H9 (cell line): Measurements from ENCODE around the gene SLAMF7. TPM values are rescaled to one million over a fixed set of nuclear protein-coding genes. Genes with fewer than 3 reads are reported as not detected.

Source experiments
- DNase-seq: peaks from one replicate; pipeline ENCODE4 v3.0.0-alpha.2; 2017
- H2AFZ ChIP-seq: one replicate; pipeline ENCODE4 v1.6.1; 2013; ENCODE audit warnings: mild to moderate bottlenecking, low read length, control low read depth, moderate library complexity
- H2AK5ac ChIP-seq: 2 replicates; pipeline ENCODE4 v1.6.1; 2013; ENCODE audit warnings: low read length, control low read depth, mixed read lengths; ENCODE audit not compliant: insufficient read length
- H2BK120ac ChIP-seq: one replicate; pipeline ENCODE4 v1.6.1; 2013; ENCODE audit warnings: low read depth, mild to moderate bottlenecking, low read length, control low read depth, inconsistent platforms; ENCODE audit not compliant: poor library complexity, severe bottlenecking
- H2BK12ac ChIP-seq: 2 replicates; pipeline ENCODE4 v1.6.1; 2013; ENCODE audit warnings: low read length, control low read depth, mixed read lengths, low read depth; ENCODE audit not compliant: insufficient read length
- H2BK15ac ChIP-seq: 2 replicates; pipeline ENCODE4 v1.6.1; 2013; ENCODE audit warnings: low read depth, low read length, control low read depth
- H2BK20ac ChIP-seq: one replicate; pipeline ENCODE4 v1.6.1; 2013; ENCODE audit warnings: low read depth, mild to moderate bottlenecking, low read length, control low read depth, inconsistent platforms; ENCODE audit not compliant: poor library complexity, severe bottlenecking
- H2BK5ac ChIP-seq: 2 replicates; pipeline ENCODE4 v1.6.1; 2013; ENCODE audit warnings: low read length, control low read depth, mixed read lengths; ENCODE audit not compliant: insufficient read length
- H3K14ac ChIP-seq: 2 replicates; pipeline ENCODE4 v1.6.1; 2013; ENCODE audit warnings: low read length, control low read depth; ENCODE audit not compliant: insufficient read depth
- H3K18ac ChIP-seq: 2 replicates; pipeline ENCODE4 v1.6.1; 2013; ENCODE audit warnings: low read depth, mild to moderate bottlenecking, mixed read lengths, low read length, control low read depth; ENCODE audit not compliant: insufficient read length
- H3K23ac ChIP-seq: 2 replicates; pipeline ENCODE4 v1.6.1; 2013; ENCODE audit warnings: low read length, control low read depth, mixed read lengths, low read depth; ENCODE audit not compliant: insufficient read length
- H3K23me2 ChIP-seq: 2 replicates; pipeline ENCODE4 v1.6.1; 2013; ENCODE audit warnings: low read depth, mild to moderate bottlenecking, mixed read lengths, low read length, control low read depth; ENCODE audit not compliant: insufficient read length, poor library complexity, severe bottlenecking
- H3K27ac ChIP-seq: 2 replicates; pipeline ENCODE4 v1.5.1; 2013; ENCODE audit warnings: low read length, control low read depth, mixed read lengths, low read depth; ENCODE audit not compliant: insufficient read length
- H3K27me3 ChIP-seq: 2 replicates; pipeline ENCODE4 v1.6.1; 2013; ENCODE audit warnings: low read length, control low read depth, inconsistent platforms; ENCODE audit not compliant: insufficient read depth
- H3K4ac ChIP-seq: 2 replicates; pipeline ENCODE4 v1.6.1; 2013; ENCODE audit warnings: low read depth, mild to moderate bottlenecking, control low read depth, inconsistent platforms, low read length, moderate library complexity
- H3K4me1 ChIP-seq: 2 replicates; pipeline ENCODE4 v1.6.1; 2013; ENCODE audit warnings: low read length, control low read depth, inconsistent platforms; ENCODE audit not compliant: insufficient read depth
- H3K4me2 ChIP-seq: 2 replicates; pipeline ENCODE4 v1.6.1; 2013; ENCODE audit warnings: low read length, control low read depth, mixed read lengths; ENCODE audit not compliant: insufficient read length, insufficient read depth
- H3K56ac ChIP-seq: 2 replicates; pipeline ENCODE4 v1.6.1; 2013; ENCODE audit warnings: low read depth, mild to moderate bottlenecking, mixed read lengths, low read length, control low read depth; ENCODE audit not compliant: insufficient read length
- H3K79me1 ChIP-seq: 2 replicates; pipeline ENCODE4 v1.6.1; 2013; ENCODE audit warnings: low read depth, mild to moderate bottlenecking, moderate library complexity, low read length, control low read depth, inconsistent platforms; ENCODE audit not compliant: insufficient read depth, poor library complexity, severe bottlenecking
- H3K79me2 ChIP-seq: 2 replicates; pipeline ENCODE4 v1.6.1; 2013; ENCODE audit warnings: low read length, control low read depth, inconsistent platforms; ENCODE audit not compliant: insufficient read depth
- H3K9ac ChIP-seq: 2 replicates; pipeline ENCODE4 v1.6.1; 2013; ENCODE audit warnings: low read length, control low read depth, mixed read lengths; ENCODE audit not compliant: insufficient read length; ENCODE audit errors: extremely low read depth
- H3K9me3 ChIP-seq: one replicate; pipeline ENCODE4 v1.6.1; 2013; ENCODE audit warnings: low read depth, low read length, inconsistent platforms; ENCODE audit not compliant: control insufficient read depth
- H3T11ph ChIP-seq: one replicate; pipeline ENCODE4 v1.6.1; 2013; ENCODE audit warnings: mild to moderate bottlenecking, low read length, control low read depth, inconsistent platforms
- H4K20me1 ChIP-seq: one replicate; pipeline ENCODE4 v1.6.1; 2013; ENCODE audit not compliant: control insufficient read depth, insufficient read length, insufficient read depth
- H4K5ac ChIP-seq: 2 replicates; pipeline ENCODE4 v1.6.1; 2013; ENCODE audit warnings: low read depth, mild to moderate bottlenecking, mixed read lengths, low read length, control low read depth; ENCODE audit not compliant: insufficient read length
- H4K8ac ChIP-seq: replicated peaks from 2 replicates; pipeline ENCODE4 v1.6.1; 2013; ENCODE audit warnings: low read length, control low read depth, mixed read lengths, low read depth; ENCODE audit not compliant: insufficient read length
- H4K91ac ChIP-seq: 2 replicates; pipeline ENCODE4 v1.6.1; 2013; ENCODE audit warnings: low read depth, mild to moderate bottlenecking, moderate library complexity, mixed read lengths, low read length, control low read depth; ENCODE audit not compliant: insufficient read length
- H3K27ac Mint-ChIP-seq, 3 experiments: 2 replicates in 2 of 3; 3 replicates in 1 of 3; pipeline ENCODE4 v1.8.0; 2020 to 2021; ENCODE audit warnings: mixed read lengths in 3 of 3, mild to moderate bottlenecking in 1 of 3, moderate library complexity in 1 of 3
- H3K27me3 Mint-ChIP-seq: 2 replicates; pipeline ENCODE4 v1.8.0; 2021; ENCODE audit warnings: low read depth, mild to moderate bottlenecking, moderate library complexity, mixed read lengths
- H3K36me3 Mint-ChIP-seq, 3 experiments: 2 replicates in 2 of 3; 3 replicates in 1 of 3; pipeline ENCODE4 v1.8.0; 2020 to 2021; ENCODE audit warnings: low read depth in 3 of 3, mixed read lengths in 3 of 3; ENCODE audit not compliant: insufficient read depth in 1 of 3
- H3K4me1 Mint-ChIP-seq, 2 experiments: 2 replicates each; pipeline ENCODE4 v1.8.0; 2020; ENCODE audit warnings: mixed read lengths in 2 of 2
- H3K4me3 Mint-ChIP-seq, 2 experiments: 2 replicates in 1 of 2; 3 replicates in 1 of 2; pipeline ENCODE4 v1.8.0; 2020 to 2021; ENCODE audit warnings: mild to moderate bottlenecking in 2 of 2, mixed read lengths in 2 of 2, moderate library complexity in 1 of 2
- H3K9me3 Mint-ChIP-seq, 2 experiments: 2 replicates in 1 of 2; 3 replicates in 1 of 2; pipeline ENCODE4 v1.8.0; 2020; ENCODE audit warnings: mild to moderate bottlenecking in 2 of 2, mixed read lengths in 2 of 2, moderate library complexity in 1 of 2
- CTCF ChIP-seq: fragments of 200-600 bp; sonication (generic); conservative IDR thresholded peaks from 3 replicates; pipeline ENCODE4 v1.8.0; 2021; ENCODE audit warnings: antibody characterized with exemption, mild to moderate bottlenecking
- WGBS: extraction: QIAGEN DNeasy Blood & Tissue Kit; methylation state at CpG from one replicate; pipeline ENCODE4 v1.1.7; 2013; ENCODE audit warnings: missing lambda C conversion rate, low lambda C conversion rate, mixed read lengths; ENCODE audit not compliant: insufficient read length; ENCODE audit errors: extremely low coverage; 5-methylcytosine and 5-hydroxymethylcytosine counted together
- total RNA-seq: library from RNA; stranded (reverse); gene quantifications from 2 replicates; pipeline ENCODE4 v1.2.1, GENCODE V29; 2021

The SLAMF7 gene
- total RNA-seq, 1 experiment from 2014 or later: not detected

GRCh38 chr1:160722726-160723125 lies 16.3 kb upstream of the SLAMF7 start:
- Histone ChIP-seq H3K79me2 (no peaks in the 10 kb centered on the region), H3K4ac (no peak overlapping the region), H2BK20ac (no peak overlapping the region), H2BK120ac (no peak overlapping the region), H3K9ac (no peak overlapping the region), H3K23me2 (no peaks in the 10 kb centered on the region), H3K27ac (no peak overlapping the region), H4K5ac (no peak overlapping the region), H3K27me3 (no peaks in the 10 kb centered on the region), H2BK12ac (no peak overlapping the region), H3K14ac (no peak overlapping the region), H3K4me2 (no peak overlapping the region), H3K4me1 (no peaks in the 10 kb centered on the region; the same call in 1 of the 2 replicates), H3K79me1 (no peaks in the 10 kb centered on the region), H3T11ph (no peak overlapping the region), H2AFZ (no peak overlapping the region), H4K91ac (no peak overlapping the region), H2AK5ac (no peak overlapping the region), H3K9me3 (no peaks in the 10 kb centered on the region), H4K8ac (no peak overlapping the region), H3K23ac (no peak overlapping the region), H2BK15ac (no peak overlapping the region), H2BK5ac (no peak overlapping the region), H4K20me1 (no peaks in the 10 kb centered on the region), H3K56ac (no peak overlapping the region), H3K18ac (no peak overlapping the region)
- H3K4me3 Mint-ChIP-seq: no peak overlapping the region; a peak in 1 of 5 replicates
- peaks cover 0 to 7% (median 6%) of the 10 kb centered on the region in 3 experiments; a peak in 4 of 7 replicates for H3K36me3 Mint-ChIP-seq
- H3K9me3 Mint-ChIP-seq: peaks cover 6 to 7% of the 10 kb centered on the region in 2 experiments
- no peak for TF ChIP-seq CTCF
- peaks cover 1% of the 10 kb centered on the region; the same call in 1 of the 2 replicates for H3K27me3 Mint-ChIP-seq
- DNase-seq: no peak
- H3K4me1 Mint-ChIP-seq: peaks cover 13 to 18% of the 10 kb centered on the region in 2 experiments
- H3K27ac Mint-ChIP-seq: no peak overlapping the region
- WGBS: no CpG with 5 or more reads among the region's 10 CpGs
